GF-D8 (cell line): ENCODE results near the gene TYROBP.
"Not testable (repeated sequence)": the region's sequence is repeated elsewhere in the genome, so short reads cannot be mapped to it uniquely, and the experiment has no call there.

Experiments used
- DNase-seq: peaks from one replicate; lab custom pipeline; 2025; lab: John Stamatoyannopoulos, UW

TYROBP gene

GRCh38 chr19:35901055-35901644, 6.9 kb downstream of the TYROBP start:
- DNase-seq: no peak

GRCh38 chr19:35899547-35900214, 8.4 kb downstream of the TYROBP start:
- DNase-seq: peak; percentile 54

- DNase-seq: no peak
Measured at GRCh38 chr19:35898499-35898809, 9.6 kb downstream of the TYROBP start.

GRCh38 chr19:35897706-35898451, 10.2 kb downstream of the TYROBP start:
- DNase-seq: no peak

GRCh38 chr19:35896643-35897040, 11.5 kb downstream of the TYROBP start:
- DNase-seq: no peak

GRCh38 chr19:35895911-35896642, 12.0 kb downstream of the TYROBP start:
- DNase-seq: no peak

- no peak for DNase-seq
Measured at GRCh38 chr19:35894342-35894741, 13.8 kb downstream of the TYROBP start.

- DNase-seq: not testable (repeated sequence)
Measured at GRCh38 chr19:35891819-35892218, 16.3 kb downstream of the TYROBP start.

GRCh38 chr19:35890113-35890650, 17.9 kb downstream of the TYROBP start:
- DNase-seq: no peak

- no peak for DNase-seq
Measured at GRCh38 chr19:35889370-35890112, 18.6 kb downstream of the TYROBP start.

- DNase-seq: no peak
Measured at GRCh38 chr19:35888398-35888797, 19.7 kb downstream of the TYROBP start.

- no peak for DNase-seq
Measured at GRCh38 chr19:35887197-35887596, 20.9 kb downstream of the TYROBP start.

GRCh38 chr19:35885904-35886303, 22.2 kb downstream of the TYROBP start:
- DNase-seq: no peak

GRCh38 chr19:35885225-35885738, 22.8 kb downstream of the TYROBP start:
- DNase-seq: no peak

- DNase-seq: no peak
Measured at GRCh38 chr19:35883882-35884281, 24.2 kb downstream of the TYROBP start.

- DNase-seq: peak; percentile 4
Measured at GRCh38 chr19:35882114-35882832, 25.8 kb downstream of the TYROBP start.

- DNase-seq: no peak
Measured at GRCh38 chr19:35879770-35880317, 28.3 kb downstream of the TYROBP start.

- DNase-seq: no peak
Measured at GRCh38 chr19:35879068-35879467, 29.0 kb downstream of the TYROBP start.

- DNase-seq: no peak
Measured at GRCh38 chr19:35874392-35874930, 33.6 kb downstream of the TYROBP start.

GRCh38 chr19:35872180-35872579, 35.9 kb downstream of the TYROBP start:
- DNase-seq: no peak
